ENCODE measurements around the gene PKNOX2. TPM values are rescaled to one million over a fixed set of nuclear protein-coding genes. Genes with fewer than 3 reads are reported as not detected.
A peak's percentile ranks its signal among the peaks of the same experiment; 100 is the strongest.

The PKNOX2 gene
- total and polyA plus RNA-seq, 2 of the 4 experiments (the other 2 are of a cell fraction): 0.72 to 2.3 TPM

DNA sequence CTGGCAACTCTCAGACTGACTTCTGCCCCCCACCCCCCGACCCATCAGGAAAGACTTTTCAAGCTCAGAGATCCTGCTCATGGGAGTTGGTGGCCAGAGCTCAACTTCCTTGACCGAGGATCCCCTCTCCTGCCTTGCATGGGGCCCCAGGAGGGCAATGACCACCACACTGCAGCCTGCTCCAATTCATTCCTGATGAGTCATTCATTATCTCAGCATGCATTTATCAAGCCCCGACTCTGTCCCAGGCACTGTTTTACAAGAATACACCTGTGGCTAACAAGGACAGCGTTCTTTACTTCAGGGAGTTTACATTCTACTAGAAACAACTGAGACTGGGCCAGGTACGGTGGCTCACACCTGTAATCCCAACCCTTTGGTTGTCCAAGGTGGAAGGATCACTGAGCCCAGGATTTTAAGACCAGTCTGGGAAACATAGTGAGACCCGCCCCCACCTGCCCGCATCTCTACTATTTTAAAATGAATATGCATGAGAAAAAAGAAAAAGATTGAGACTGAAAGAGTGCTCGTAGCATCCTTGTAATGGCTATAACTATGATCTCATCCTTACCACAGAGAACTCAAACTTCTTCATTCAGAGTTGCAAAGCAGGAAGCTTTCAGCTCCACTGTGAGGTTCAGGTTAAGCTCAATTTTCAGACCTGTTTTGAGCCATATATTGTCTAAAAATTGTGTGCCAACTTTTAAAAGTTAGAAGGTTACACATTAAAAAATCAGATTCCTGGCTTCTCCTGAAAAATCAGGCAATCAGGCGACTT lies 271.1 kb downstream of the PKNOX2 start:
- Histone ChIP-seq H4K5ac (ENCODE audit: low read depth, low read length) (no peak overlapping the region), H3K9me1 (ENCODE audit: insufficient read depth, low read length) (0 out of 2 replicates have a peak, but pooled peaks cover 2% of the 10 kb centered on the region), H2AK5ac (ENCODE audit: low read depth, low read length) (no peak overlapping the region), H3K36me3 (ENCODE audit: control insufficient read depth, insufficient read depth, low read length) (no peaks in the 10 kb centered on the region), H3K27ac (ENCODE audit: insufficient read depth, low read length) (no peak overlapping the region), H3K14ac (replicated peaks; ENCODE audit: low read depth, low read length) (no peak overlapping the region), H3K18ac (ENCODE audit: low read depth, low read length) (no peak overlapping the region), H3K79me1 (ENCODE audit: low read depth in 1 of 2, low read length in 2 of 2) (no peaks in the 10 kb centered on the region), H4K20me1 (ENCODE audit: insufficient read depth, low read length) (no peaks in the 10 kb centered on the region), H4K91ac (ENCODE audit: insufficient read depth, low read depth, low read length) (no peak overlapping the region), H3K4me3 (ENCODE audit: insufficient read depth, low read depth, low read length) (no peak overlapping the region), H3K56ac (ENCODE audit: extremely low read depth, insufficient read depth, low read length) (no peak overlapping the region), H2BK20ac (ENCODE audit: low read depth, low read length) (no peak overlapping the region), H3K9ac (ENCODE audit: low read depth, low read length) (no peak overlapping the region), H2AFZ (replicated peaks; ENCODE audit: low read length, poor library complexity) (no peak overlapping the region), H3K27me3 (ENCODE audit: control insufficient read depth, insufficient read depth, low read length) (peaks cover 1% of the 10 kb centered on the region), H3K4me2 (ENCODE audit: low read depth, low read length) (no peak overlapping the region; the same call in 1 of the 2 replicates), H3K4ac (ENCODE audit: low read depth, low read length) (no peak overlapping the region), H3K9me3 (ENCODE audit: control insufficient read depth, insufficient read depth, low read length) (no peaks in the 10 kb centered on the region), H2AK9ac (replicated peaks; ENCODE audit: low read depth, low read length, poor library complexity) (no peak overlapping the region), H4K8ac (ENCODE audit: low read depth in 2 of 2, low read length in 2 of 2) (no peak overlapping the region), H3K23ac (ENCODE audit: low read depth, low read length) (no peak overlapping the region), H2BK120ac (ENCODE audit: low read depth, low read length) (no peak overlapping the region), H2BK5ac (ENCODE audit: low read depth, low read length, poor library complexity, severe bottlenecking) (no peak overlapping the region), H2BK15ac (ENCODE audit: low read depth, low read length) (no peak overlapping the region), H3K4me1 (ENCODE audit: control insufficient read depth, insufficient read depth, low read length) (peaks cover 3% of the 10 kb centered on the region; the same call in 1 of the 2 replicates)
- ATAC-seq (ENCODE audit: low read depth): peak; percentile 21; the same call in 1 of the 2 replicates
- dilution Hi-C loops (cut with HindIII; ENCODE audit: low sequenced_read_pairs, unreplicated experiment) (no loop called here), in situ Hi-C loops (cut with MboI; ENCODE audit: low sequenced_read_pairs) (loop anchor here (10.0 kb wide), 1 partner anchor 439 kb away; no protein-coding TSS in a partner anchor), intact Hi-C loops (cut with micrococcal nuclease) (no loop called here)
- BruUV-seq (replicated peaks): no TSS peak
- 76% methylated on average over 2 of the region's 9 CpGs; no CpG with 5 or more reads in 1 of the 2 experiments for WGBS, 2 experiments (ENCODE audit: extremely low coverage in 2 of 2, insufficient read length in 1 of 2)
- peak; percentile 19 for DNase-seq
- ChIA-PET POLR2A (ENCODE audit: unreplicated experiment) (interaction anchor here (0.6 kb wide), 1 partner anchor 18 kb away, joined by 3 read pairs; no protein-coding TSS in a partner anchor), CTCF (interaction anchor here (0.5 kb wide), 1 partner anchor 25 kb away, joined by 4 read pairs; no protein-coding TSS in a partner anchor)
- TF ChIP-seq POLR2A (IDR thresholded peaks at IDR 0.05; ENCODE audit: low read depth, low read length): no peak
- TF ChIP-seq RFX5 (IDR thresholded peaks at IDR 0.05; ENCODE audit: low read depth, low read length): no peak
- no peak for TF ChIP-seq FOS (IDR thresholded peaks at IDR 0.05; ENCODE audit: low read depth, low read length)
- no peak for TF ChIP-seq MAZ (IDR thresholded peaks at IDR 0.05; ENCODE audit: borderline replicate concordance, low read depth, low read length)
- TF ChIP-seq, protein P1, sequence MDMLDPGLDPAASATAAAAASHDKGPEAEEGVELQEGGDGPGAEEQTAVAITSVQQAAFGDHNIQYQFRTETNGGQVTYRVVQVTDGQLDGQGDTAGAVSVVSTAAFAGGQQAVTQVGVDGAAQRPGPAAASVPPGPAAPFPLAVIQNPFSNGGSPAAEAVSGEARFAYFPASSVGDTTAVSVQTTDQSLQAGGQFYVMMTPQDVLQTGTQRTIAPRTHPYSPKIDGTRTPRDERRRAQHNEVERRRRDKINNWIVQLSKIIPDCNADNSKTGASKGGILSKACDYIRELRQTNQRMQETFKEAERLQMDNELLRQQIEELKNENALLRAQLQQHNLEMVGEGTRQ (IDR thresholded peaks at IDR 0.05; ENCODE audit: low read depth, low read length): no peak
- TF ChIP-seq RCOR1 (IDR thresholded peaks at IDR 0.05; ENCODE audit: insufficient replicate concordance, low read length): no peak
- no peak for TF ChIP-seq NFE2L2 (IDR thresholded peaks at IDR 0.05; ENCODE audit: low read depth, low read length)
- TF ChIP-seq, protein P2, sequence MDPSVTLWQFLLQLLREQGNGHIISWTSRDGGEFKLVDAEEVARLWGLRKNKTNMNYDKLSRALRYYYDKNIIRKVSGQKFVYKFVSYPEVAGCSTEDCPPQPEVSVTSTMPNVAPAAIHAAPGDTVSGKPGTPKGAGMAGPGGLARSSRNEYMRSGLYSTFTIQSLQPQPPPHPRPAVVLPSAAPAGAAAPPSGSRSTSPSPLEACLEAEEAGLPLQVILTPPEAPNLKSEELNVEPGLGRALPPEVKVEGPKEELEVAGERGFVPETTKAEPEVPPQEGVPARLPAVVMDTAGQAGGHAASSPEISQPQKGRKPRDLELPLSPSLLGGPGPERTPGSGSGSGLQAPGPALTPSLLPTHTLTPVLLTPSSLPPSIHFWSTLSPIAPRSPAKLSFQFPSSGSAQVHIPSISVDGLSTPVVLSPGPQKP (IDR thresholded peaks at IDR 0.05; ENCODE audit: borderline replicate concordance, low read depth, low read length): no peak
- TF ChIP-seq CHD1 (IDR thresholded peaks at IDR 0.05; ENCODE audit: low read depth, low read length): no peak
- no peak for TF ChIP-seq MXI1 (IDR thresholded peaks at IDR 0.05; ENCODE audit: borderline replicate concordance, low read depth, low read length)
- no peak for TF ChIP-seq SMC3 (IDR thresholded peaks at IDR 0.05; ENCODE audit: low read depth, low read length)
- TF ChIP-seq, protein P3, sequence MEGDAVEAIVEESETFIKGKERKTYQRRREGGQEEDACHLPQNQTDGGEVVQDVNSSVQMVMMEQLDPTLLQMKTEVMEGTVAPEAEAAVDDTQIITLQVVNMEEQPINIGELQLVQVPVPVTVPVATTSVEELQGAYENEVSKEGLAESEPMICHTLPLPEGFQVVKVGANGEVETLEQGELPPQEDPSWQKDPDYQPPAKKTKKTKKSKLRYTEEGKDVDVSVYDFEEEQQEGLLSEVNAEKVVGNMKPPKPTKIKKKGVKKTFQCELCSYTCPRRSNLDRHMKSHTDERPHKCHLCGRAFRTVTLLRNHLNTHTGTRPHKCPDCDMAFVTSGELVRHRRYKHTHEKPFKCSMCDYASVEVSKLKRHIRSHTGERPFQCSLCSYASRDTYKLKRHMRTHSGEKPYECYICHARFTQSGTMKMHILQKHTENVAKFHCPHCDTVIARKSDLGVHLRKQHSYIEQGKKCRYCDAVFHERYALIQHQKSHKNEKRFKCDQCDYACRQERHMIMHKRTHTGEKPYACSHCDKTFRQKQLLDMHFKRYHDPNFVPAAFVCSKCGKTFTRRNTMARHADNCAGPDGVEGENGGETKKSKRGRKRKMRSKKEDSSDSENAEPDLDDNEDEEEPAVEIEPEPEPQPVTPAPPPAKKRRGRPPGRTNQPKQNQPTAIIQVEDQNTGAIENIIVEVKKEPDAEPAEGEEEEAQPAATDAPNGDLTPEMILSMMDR (conservative IDR thresholded peaks at IDR 0.05; ENCODE audit: low read depth, low read length): no peak
- no peak for TF ChIP-seq BHLHE40 (IDR thresholded peaks at IDR 0.05; ENCODE audit: low read depth, low read length)
- no peak for TF ChIP-seq MAFK (IDR thresholded peaks at IDR 0.05; ENCODE audit: low read depth, low read length)

Measured in IMR-90 (cell line).